ENCODE data around the gene DDX59.

The DDX59 gene

GRCh38 chr1:200692316-200692715 lies 22.6 kb upstream of the DDX59 start:
- TF ChIP-seq ZNF843 (tag by site-specific recombination; IDR thresholded peaks at IDR 0.05) (no peak), FEZF1 (tag by site-specific recombination; IDR thresholded peaks at IDR 0.05) (peak; percentile 63)
- CTCF ChIA-PET = interaction anchor here (1.2 kb wide), 1 partner anchor 110 kb away, joined by 4 read pairs; no protein-coding TSS in a partner anchor
- Histone ChIP-seq H3K9me3 (ENCODE audit: control insufficient read depth, insufficient read depth, low read depth, low read length) (no peaks in the 10 kb centered on the region), H3K4me3 (ENCODE audit: low read depth, low read length) (no peak overlapping the region), H3K27ac (ENCODE audit: extremely low read depth, low read depth, low read length) (no peak overlapping the region), H3K4me1 (ENCODE audit: control insufficient read depth, insufficient read depth, low read length) (no peaks in the 10 kb centered on the region), H3K36me3 (ENCODE audit: control insufficient read depth in 2 of 2, insufficient read depth in 1 of 2, low read length in 2 of 2) (no peaks in the 10 kb centered on the region)
- POLR2A ChIA-PET = interaction anchor here (1.3 kb wide), 1 partner anchor 22 kb away, joined by 4 read pairs; the partner anchor contains the start of gene DDX59

- no peaks in the 10 kb centered on the region for H3K4me1 ChIP-seq (ENCODE audit: control insufficient read depth, insufficient read depth, low read length)
- no peaks in the 10 kb centered on the region for H3K36me3 ChIP-seq (ENCODE audit: control insufficient read depth in 2 of 2, insufficient read depth in 1 of 2, low read length in 2 of 2)
- no peaks in the 10 kb centered on the region for H3K9me3 ChIP-seq (ENCODE audit: control insufficient read depth, insufficient read depth, low read depth, low read length)
- POLR2A ChIA-PET = no interaction called here
- TF ChIP-seq, protein P1, sequence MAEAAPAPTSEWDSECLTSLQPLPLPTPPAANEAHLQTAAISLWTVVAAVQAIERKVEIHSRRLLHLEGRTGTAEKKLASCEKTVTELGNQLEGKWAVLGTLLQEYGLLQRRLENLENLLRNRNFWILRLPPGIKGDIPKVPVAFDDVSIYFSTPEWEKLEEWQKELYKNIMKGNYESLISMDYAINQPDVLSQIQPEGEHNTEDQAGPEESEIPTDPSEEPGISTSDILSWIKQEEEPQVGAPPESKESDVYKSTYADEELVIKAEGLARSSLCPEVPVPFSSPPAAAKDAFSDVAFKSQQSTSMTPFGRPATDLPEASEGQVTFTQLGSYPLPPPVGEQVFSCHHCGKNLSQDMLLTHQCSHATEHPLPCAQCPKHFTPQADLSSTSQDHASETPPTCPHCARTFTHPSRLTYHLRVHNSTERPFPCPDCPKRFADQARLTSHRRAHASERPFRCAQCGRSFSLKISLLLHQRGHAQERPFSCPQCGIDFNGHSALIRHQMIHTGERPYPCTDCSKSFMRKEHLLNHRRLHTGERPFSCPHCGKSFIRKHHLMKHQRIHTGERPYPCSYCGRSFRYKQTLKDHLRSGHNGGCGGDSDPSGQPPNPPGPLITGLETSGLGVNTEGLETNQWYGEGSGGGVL (tag by site-specific recombination; IDR thresholded peaks at IDR 0.05) = no peak
- no peak for TF ChIP-seq ZNF558 (tag by site-specific recombination; IDR thresholded peaks at IDR 0.05)
- no peak for TF ChIP-seq ELK4 (IDR thresholded peaks at IDR 0.05; ENCODE audit: borderline replicate concordance, low read depth, low read length)
- no peak for TF ChIP-seq ZNF341 (tag by site-specific recombination; IDR thresholded peaks at IDR 0.05; ENCODE audit: low read depth)
- no peak for TF ChIP-seq ZSCAN30 (tag by site-specific recombination; IDR thresholded peaks at IDR 0.05)
- TF ChIP-seq, protein P2, sequence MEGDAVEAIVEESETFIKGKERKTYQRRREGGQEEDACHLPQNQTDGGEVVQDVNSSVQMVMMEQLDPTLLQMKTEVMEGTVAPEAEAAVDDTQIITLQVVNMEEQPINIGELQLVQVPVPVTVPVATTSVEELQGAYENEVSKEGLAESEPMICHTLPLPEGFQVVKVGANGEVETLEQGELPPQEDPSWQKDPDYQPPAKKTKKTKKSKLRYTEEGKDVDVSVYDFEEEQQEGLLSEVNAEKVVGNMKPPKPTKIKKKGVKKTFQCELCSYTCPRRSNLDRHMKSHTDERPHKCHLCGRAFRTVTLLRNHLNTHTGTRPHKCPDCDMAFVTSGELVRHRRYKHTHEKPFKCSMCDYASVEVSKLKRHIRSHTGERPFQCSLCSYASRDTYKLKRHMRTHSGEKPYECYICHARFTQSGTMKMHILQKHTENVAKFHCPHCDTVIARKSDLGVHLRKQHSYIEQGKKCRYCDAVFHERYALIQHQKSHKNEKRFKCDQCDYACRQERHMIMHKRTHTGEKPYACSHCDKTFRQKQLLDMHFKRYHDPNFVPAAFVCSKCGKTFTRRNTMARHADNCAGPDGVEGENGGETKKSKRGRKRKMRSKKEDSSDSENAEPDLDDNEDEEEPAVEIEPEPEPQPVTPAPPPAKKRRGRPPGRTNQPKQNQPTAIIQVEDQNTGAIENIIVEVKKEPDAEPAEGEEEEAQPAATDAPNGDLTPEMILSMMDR (tag by site-specific recombination; IDR thresholded peaks at IDR 0.05) = no peak
- no peak for TF ChIP-seq ZNF792 (tag by site-specific recombination; IDR thresholded peaks at IDR 0.05)
- no peak for TF ChIP-seq ZBTB21 (tag by site-specific recombination; IDR thresholded peaks at IDR 0.05)
- no peak for TF ChIP-seq ZBTB44 (tag by site-specific recombination; IDR thresholded peaks at IDR 0.05)
- no peak for TF ChIP-seq KLF16 (tag by site-specific recombination; IDR thresholded peaks at IDR 0.05)
- H3K4me3 ChIP-seq (ENCODE audit: low read depth, low read length) = no peak overlapping the region
- CTCF ChIA-PET = no interaction called here
- H3K27ac ChIP-seq (ENCODE audit: extremely low read depth, low read depth, low read length) = no peak overlapping the region
Measured at GRCh38 chr1:200686620-200687019, 16.9 kb upstream of the DDX59 start.

DNA sequence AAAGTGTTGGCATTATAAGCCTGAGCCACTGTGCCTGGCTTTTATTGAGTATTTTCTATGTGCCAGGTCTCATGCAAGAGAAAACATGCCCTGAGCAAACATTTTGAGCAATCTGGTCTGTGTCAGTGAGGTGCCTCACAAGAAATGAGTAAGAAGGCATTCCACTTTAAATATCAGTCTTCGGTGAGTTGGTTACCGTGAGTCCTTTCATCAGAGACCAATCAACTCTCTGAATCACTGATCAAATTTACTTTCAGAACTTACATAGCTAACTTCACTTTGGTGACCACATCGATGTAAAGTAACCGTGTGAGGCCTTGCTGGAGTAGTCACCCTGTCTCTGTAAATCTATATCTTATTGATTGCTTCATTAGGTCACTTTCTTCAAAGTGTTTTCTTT lies 14.3 kb upstream of the DDX59 start:
- POLR2A ChIA-PET = no interaction called here
- Histone ChIP-seq H3K4me3 (ENCODE audit: low read depth, low read length) (no peak overlapping the region), H3K9me3 (ENCODE audit: control insufficient read depth, insufficient read depth, low read depth, low read length) (no peaks in the 10 kb centered on the region), H3K4me1 (ENCODE audit: control insufficient read depth, insufficient read depth, low read length) (no peaks in the 10 kb centered on the region), H3K27ac (ENCODE audit: extremely low read depth, low read depth, low read length) (no peak overlapping the region), H3K36me3 (ENCODE audit: control insufficient read depth in 2 of 2, insufficient read depth in 1 of 2, low read length in 2 of 2) (no peaks in the 10 kb centered on the region)
- CTCF ChIA-PET = no interaction called here
- TF ChIP-seq HOXA7 (CRISPR knock-in tag; IDR thresholded peaks at IDR 0.05; ENCODE audit: borderline replicate concordance) = no peak
- TF ChIP-seq ZNF239 (tag by site-specific recombination; IDR thresholded peaks at IDR 0.05) = no peak
- no peak for TF ChIP-seq ZNF292 (tag by site-specific recombination; IDR thresholded peaks at IDR 0.05; ENCODE audit: borderline replicate concordance, low read depth)
- no peak for TF ChIP-seq ZNF768 (tag by site-specific recombination; IDR thresholded peaks at IDR 0.05)
- no peak for TF ChIP-seq ZNF24 (tag by site-specific recombination; IDR thresholded peaks at IDR 0.05)
- TF ChIP-seq, protein P3, sequence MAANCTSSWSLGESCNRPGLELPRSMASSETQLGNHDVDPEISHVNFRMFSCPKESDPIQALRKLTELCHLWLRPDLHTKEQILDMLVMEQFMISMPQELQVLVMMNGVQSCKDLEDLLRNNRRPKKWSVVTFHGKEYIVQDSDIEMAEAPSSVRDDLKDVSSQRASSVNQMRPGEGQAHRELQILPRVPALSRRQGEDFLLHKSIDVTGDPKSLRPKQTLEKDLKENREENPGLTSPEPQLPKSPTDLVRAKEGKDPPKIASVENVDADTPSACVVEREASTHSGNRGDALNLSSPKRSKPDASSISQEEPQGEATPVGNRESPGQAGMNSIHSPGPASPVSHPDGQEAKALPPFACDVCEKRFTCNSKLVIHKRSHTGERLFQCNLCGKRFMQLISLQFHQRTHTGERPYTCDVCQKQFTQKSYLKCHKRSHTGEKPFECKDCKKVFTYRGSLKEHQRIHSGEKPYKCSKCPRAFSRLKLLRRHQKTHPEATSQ (tag by site-specific recombination; IDR thresholded peaks at IDR 0.05) = no peak
- TF ChIP-seq, protein P4, sequence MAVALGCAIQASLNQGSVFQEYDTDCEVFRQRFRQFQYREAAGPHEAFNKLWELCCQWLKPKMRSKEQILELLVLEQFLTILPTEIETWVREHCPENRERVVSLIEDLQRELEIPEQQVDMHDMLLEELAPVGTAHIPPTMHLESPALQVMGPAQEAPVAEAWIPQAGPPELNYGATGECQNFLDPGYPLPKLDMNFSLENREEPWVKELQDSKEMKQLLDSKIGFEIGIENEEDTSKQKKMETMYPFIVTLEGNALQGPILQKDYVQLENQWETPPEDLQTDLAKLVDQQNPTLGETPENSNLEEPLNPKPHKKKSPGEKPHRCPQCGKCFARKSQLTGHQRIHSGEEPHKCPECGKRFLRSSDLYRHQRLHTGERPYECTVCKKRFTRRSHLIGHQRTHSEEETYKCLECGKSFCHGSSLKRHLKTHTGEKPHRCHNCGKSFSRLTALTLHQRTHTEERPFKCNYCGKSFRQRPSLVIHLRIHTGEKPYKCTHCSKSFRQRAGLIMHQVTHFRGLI (tag by site-specific recombination; IDR thresholded peaks at IDR 0.05) = no peak
- TF ChIP-seq GLI2 (tag by site-specific recombination; IDR thresholded peaks at IDR 0.05; ENCODE audit: borderline replicate concordance, low read depth) = no peak
- TF ChIP-seq, protein P5, sequence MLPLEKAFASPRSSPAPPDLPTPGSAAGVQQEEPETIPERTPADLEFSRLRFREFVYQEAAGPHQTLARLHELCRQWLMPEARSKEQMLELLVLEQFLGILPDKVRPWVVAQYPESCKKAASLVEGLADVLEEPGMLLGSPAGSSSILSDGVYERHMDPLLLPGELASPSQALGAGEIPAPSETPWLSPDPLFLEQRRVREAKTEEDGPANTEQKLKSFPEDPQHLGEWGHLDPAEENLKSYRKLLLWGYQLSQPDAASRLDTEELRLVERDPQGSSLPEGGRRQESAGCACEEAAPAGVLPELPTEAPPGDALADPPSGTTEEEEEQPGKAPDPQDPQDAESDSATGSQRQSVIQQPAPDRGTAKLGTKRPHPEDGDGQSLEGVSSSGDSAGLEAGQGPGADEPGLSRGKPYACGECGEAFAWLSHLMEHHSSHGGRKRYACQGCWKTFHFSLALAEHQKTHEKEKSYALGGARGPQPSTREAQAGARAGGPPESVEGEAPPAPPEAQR (tag by site-specific recombination; IDR thresholded peaks at IDR 0.05) = no peak
